ENCODE data around the gene STPG1. TPM values are rescaled to one million over a fixed set of nuclear protein-coding genes. Genes with fewer than 3 reads are reported as not detected.

The STPG1 gene
- total RNA-seq, 1 donor from 2014 or later = 1.1 TPM

DNA sequence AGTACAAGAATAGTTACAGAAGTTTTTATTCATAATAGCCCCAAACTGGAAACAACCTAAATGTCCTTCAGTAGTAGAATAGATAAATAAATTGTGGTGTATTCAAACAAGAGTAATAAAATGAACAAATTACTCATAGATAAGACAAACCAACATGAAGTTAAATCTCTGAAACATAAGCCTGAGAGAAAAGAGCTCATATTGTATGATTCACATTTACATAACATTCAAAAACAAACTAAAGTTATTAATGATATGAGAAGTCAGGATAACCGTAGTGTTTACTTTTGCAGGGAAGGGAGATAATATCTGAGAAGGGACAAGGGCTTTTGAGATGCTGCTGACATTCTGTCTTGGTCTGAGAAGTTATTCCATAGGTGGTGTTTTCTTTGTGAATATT, 13.5 kb downstream of the STPG1 start:
- ATAC-seq = no peak
- no peak for DNase-seq (ENCODE audit: low spot score)

DNA sequence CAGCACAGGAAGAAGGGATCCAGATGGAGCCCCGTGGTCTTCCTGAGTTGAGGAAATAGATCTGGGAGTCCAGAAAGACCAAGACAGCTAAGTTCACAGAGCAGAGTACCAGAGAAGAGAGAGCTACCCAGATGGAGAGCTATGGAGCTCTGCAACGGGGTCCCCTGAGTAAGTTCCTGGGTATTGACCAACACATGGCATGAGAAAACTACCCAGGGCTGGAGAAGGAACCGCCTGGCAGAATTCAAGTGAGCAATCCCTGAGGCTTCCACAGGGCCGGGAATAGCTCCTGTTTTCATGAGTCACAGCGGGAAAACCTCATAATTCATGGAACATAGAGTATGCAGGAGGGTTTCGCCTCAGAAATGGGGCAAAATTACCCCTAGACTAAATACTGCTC, 19.7 kb downstream of the STPG1 start:
- DNase-seq (ENCODE audit: low spot score) (no peak), ATAC-seq (no peak)

DNA sequence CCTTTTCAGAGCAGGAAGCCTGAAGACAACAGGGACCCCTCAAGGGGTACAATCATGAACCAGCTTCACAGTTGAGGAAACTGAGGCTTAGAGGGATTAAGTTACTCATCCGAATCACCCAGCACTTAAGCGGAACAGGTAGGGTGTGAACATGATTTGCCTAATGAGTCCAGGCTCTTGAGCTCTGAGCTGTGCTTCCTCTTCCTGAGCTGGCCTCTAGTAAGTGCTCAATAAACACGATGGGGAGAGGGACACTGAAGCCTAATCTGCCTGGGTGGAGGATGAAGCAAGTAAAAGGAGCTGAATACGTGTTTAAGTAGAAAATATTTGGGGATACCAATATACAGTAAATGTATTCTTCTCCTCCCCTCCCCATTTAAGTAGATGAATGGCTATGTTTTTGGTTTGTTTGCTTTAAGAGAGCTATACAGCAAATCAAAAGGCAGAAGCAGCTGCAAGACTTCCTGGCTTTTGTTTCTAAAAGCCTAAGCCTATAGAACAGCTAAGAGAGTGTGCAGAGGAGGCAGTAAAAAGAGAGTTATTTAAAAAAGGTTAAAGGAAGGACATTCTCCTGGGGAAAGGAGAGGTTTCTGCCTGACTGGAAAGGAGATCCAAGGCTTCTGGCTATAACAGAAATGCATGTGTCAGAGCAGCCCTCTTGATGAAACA, 20.5 kb downstream of the STPG1 start:
- no peak for DNase-seq (ENCODE audit: low spot score)
- ATAC-seq = no peak

DNA sequence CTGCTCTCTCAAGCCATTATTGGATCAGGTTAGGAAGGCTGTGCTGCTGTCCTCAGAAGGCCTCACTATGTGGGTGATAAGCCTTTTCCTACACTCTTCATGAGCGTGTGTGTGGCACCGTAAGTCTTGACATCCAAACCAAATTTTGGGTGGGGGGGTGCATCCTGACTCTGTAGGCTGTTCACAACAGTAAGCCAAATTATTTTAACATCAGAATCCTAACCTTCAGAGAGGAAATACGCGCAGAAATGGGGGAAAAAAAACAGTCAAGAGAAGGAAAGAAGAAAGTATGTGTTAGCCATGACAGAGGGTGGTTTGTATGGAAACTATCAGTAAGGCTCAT, 21.0 kb downstream of the STPG1 start:
- no peak for ATAC-seq
- no peak for DNase-seq (ENCODE audit: low spot score)

- ATAC-seq (peak; percentile 84), DNase-seq (ENCODE audit: low spot score) (peak; percentile 70)
Measured at GRCh38 chr1:24391882-24392603, 21.5 kb downstream of the STPG1 start.

GRCh38 chr1:24390924-24391782, 22.4 kb downstream of the STPG1 start:
- ATAC-seq (peak; percentile 78), DNase-seq (ENCODE audit: low spot score) (peak; percentile 80)

- no peak for DNase-seq (ENCODE audit: low spot score)
- peak; percentile 30 for ATAC-seq
Measured at GRCh38 chr1:24389231-24389678, 24.3 kb downstream of the STPG1 start.

GRCh38 chr1:24388331-24388885, 25.2 kb downstream of the STPG1 start:
- DNase-seq (ENCODE audit: low spot score) (no peak), ATAC-seq (no peak)

GRCh38 chr1:24387636-24388175, 25.9 kb downstream of the STPG1 start:
- DNase-seq (ENCODE audit: low spot score) (no peak), ATAC-seq (peak; percentile 27)

DNA sequence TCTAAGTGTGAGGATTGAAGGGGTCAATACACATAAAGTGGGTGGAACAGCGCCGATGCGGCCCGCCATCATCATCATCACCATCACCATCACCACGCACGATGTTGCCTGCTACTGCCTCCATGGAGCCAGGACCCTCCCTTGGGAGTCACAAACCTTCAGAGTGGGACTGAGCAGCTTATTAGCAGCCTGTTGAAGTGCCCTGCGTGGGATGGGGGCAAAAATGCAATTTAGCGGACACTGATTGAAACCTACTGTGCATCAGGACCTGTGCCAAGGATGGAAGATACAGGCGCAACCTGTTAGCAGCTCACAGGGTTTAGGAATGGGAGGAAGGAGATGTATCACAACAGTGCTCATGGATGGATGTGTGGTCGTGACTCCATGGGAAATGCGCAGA, 26.7 kb downstream of the STPG1 start:
- DNase-seq (ENCODE audit: low spot score) = no peak

GRCh38 chr1:24386241-24386640, 27.3 kb downstream of the STPG1 start:
- DNase-seq (ENCODE audit: low spot score) = no peak
- ATAC-seq = no peak

More for the DNA sequence above, 26.7 kb downstream of the STPG1 start:
- ATAC-seq = no peak

- DNase-seq (ENCODE audit: low spot score) (no peak), ATAC-seq (no peak)
Measured at GRCh38 chr1:24385160-24385940, 28.2 kb downstream of the STPG1 start.

DNA sequence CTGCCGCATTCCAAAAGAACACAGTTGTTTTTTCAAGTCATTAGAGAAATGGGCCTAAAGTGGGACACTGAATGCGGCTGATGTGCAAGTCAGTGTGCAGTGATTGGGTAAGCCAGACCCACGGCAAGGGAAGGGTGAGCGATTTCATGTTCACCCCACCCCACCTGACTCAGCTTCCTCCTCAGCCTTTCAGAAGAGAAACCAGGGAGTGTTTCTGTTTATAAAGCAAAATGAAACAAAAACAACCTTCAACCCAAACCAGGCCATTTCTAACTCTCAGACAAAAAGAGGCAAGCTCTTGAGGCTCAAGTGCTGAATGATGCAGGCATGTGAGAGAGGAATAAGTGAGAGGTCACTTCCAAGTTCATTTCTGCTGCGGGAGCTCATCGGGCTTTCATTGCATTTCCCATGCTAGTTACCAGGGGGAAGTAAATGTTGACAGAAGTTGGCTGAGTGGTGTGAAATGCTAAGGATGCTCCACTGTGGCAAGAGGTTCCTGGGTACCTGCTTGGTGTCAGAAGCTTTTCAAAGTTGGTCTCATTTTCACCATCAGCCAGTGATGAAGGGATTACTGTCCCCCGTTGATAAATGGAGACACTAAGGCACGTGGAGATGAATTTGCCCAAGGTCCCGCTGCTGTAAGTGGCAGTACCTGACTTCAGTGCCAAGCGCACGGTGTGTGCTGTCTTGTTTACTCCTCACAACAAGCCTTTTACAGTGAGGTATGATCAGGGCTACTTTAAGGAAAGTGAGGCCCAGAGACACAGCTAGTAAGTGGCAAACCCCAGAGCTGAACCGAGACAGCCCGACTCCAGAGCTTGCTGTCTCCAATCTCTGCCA, 29.1 kb downstream of the STPG1 start:
- no peak for ATAC-seq

DNA sequence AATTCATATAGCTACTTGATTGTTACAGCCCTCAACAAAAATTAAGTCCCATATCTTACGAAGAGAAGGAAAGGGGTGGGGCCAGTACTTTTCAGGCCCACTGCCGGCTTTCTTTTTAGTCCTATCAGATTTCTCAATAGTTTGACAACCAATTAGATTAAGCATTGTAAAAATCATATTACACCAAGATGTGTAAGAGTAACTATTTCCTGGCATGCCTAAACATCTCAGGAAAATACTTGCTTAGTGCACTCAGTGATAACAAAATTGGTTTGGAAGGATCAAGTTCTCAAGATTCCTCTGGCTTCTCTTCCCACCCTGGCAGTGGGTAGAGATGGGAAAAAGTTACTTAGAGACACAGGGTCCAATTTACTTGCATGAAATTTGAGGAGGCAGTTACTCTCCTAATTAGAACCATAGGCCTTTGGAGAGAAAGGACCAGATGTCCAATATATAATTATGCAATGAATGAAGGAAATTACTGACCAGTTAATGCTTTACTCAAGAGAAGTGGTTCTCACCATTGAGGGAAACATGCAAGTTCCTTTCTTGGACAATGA, 30.1 kb downstream of the STPG1 start:
- DNase-seq (ENCODE audit: low spot score) = no peak
- no peak for ATAC-seq

More for the DNA sequence above, 29.1 kb downstream of the STPG1 start:
- no peak for DNase-seq (ENCODE audit: low spot score)

DNA sequence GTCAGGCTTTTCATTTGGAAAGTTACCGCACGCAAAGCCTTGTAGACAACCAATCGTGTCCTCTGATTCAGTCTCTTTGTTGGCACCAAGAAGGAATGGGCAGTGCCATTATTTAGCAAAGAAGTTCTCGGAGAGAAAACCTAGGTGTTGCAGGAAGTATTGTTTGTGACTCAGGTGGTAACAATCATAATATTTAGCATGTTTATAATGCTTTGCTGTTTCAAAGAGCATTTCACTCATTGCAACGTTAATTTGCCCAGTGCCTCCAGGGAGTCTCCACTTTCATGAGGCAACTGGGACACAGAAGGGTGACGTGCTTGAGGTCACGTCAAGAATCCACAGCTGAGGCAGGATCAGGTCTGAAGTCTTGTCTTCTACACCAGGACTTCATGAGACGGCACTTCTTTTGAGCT, 31.4 kb downstream of the STPG1 start:
- DNase-seq (ENCODE audit: low spot score) (no peak), ATAC-seq (no peak)

- peak; percentile 45 for DNase-seq (ENCODE audit: low spot score)
- ATAC-seq = peak; percentile 72
Measured at GRCh38 chr1:24381256-24381655, 32.3 kb downstream of the STPG1 start.

DNA sequence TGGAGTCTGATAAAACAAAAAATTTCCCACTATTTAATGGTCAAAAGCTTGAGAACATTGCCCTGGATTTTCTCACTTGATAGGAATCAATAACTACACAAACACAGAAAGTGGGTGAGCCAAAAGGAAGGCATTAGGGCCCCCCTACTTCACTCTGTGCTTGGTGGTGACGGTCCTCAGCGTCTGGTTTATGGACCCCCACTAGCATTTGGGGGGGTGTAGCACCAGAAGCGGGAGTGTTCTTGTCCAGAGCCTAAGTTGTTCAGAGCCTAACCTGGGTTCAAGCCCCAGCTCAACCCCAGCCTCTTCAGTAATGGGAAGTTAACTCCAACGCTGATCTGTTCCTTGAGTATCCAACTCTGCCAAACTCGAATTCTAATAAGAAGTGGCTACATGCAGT, 33.1 kb downstream of the STPG1 start:
- DNase-seq (ENCODE audit: low spot score) (peak; percentile 21), ATAC-seq (no peak)

- DNase-seq (ENCODE audit: low spot score) (no peak), ATAC-seq (no peak)
Measured at GRCh38 chr1:24379733-24380315, 33.8 kb downstream of the STPG1 start.

All from left lobe of liver (tissue), 2 donors.